ENCODE data around the gene PLXNA1. TPM values are rescaled to one million over a fixed set of nuclear protein-coding genes. Genes with fewer than 3 reads are reported as not detected.

PLXNA1 gene
- total RNA-seq, 1 donor from 2014 or later = 55.2 TPM

DNA sequence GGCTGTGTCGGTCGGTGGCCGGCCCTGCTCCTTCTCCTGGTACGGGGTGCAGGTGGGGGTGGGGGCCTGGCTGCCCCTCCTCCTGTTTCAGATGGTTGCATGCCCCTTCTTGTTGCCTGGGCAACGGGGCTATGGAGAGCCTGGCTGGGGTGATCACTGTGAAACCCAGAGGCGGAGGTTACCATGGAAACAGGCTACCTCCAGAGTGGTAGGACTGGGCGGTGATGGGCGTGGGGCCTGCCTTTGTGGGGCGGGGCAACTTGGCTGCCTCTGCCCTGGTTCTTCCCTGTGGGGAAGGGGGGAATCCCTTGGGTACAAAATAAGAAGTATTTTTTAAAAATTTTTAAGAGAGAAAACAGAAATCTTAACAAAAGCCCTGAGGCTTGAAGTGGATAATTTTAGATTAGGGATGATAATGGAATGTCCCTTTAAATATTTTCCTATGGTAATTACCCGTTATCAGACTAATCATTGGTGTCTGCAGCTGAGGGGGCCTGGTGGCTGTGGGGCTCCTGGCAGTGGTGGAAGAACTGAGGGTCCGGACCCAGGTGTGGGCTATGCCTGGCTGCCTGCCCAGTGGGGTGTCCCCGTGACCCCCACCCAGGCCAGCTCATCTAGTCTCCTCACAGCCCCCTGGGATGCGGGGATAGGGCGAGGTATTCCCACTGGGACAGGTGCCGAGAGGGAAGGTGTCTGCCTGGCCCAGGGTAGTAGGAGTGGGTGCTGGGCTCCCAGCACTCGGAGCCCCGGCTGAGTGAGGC is 32.5 kb downstream of the PLXNA1 start:
- POLR2A ChIA-PET = no interaction called here
- TF ChIP-seq, protein P1, sequence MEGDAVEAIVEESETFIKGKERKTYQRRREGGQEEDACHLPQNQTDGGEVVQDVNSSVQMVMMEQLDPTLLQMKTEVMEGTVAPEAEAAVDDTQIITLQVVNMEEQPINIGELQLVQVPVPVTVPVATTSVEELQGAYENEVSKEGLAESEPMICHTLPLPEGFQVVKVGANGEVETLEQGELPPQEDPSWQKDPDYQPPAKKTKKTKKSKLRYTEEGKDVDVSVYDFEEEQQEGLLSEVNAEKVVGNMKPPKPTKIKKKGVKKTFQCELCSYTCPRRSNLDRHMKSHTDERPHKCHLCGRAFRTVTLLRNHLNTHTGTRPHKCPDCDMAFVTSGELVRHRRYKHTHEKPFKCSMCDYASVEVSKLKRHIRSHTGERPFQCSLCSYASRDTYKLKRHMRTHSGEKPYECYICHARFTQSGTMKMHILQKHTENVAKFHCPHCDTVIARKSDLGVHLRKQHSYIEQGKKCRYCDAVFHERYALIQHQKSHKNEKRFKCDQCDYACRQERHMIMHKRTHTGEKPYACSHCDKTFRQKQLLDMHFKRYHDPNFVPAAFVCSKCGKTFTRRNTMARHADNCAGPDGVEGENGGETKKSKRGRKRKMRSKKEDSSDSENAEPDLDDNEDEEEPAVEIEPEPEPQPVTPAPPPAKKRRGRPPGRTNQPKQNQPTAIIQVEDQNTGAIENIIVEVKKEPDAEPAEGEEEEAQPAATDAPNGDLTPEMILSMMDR (IDR thresholded peaks at IDR 0.05) = no peak
- peak; percentile 71 for ATAC-seq (ENCODE audit: low read depth)
- no peak for DNase-seq
- Mint-ChIP-seq H3K4me1 (peaks cover 6% of the 10 kb centered on the region), H3K9me3 (no peaks in the 10 kb centered on the region), H3K4me3 (no peak overlapping the region), H3K27me3 (no peaks in the 10 kb centered on the region), H3K36me3 (ENCODE audit: low read depth) (peaks cover 42% of the 10 kb centered on the region), H3K27ac (no peak overlapping the region)
- intact Hi-C loops (cut with micrococcal nuclease) = no loop called here
- CTCF ChIA-PET = no interaction called here

DNA sequence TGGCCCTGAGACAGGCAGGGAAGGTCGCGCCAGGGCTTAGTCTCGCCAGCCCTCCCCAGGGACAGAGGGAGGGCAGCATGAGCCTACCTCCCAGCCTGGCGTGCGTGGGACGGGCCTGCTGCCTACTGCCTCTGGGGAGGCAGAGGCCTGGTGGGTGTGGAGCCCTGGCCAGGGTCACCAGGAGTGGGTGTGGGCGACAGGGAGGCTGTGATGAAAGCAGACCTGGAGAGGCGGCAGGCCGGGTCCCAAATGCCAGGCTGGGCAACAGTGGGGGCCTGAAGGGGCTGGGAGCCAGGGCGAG is 33.1 kb downstream of the PLXNA1 start:
- CTCF ChIA-PET = no interaction called here
- Mint-ChIP-seq H3K27me3 (no peaks in the 10 kb centered on the region), H3K9me3 (no peaks in the 10 kb centered on the region), H3K27ac (no peak overlapping the region), H3K4me3 (no peak overlapping the region), H3K4me1 (peaks cover 6% of the 10 kb centered on the region), H3K36me3 (ENCODE audit: low read depth) (peaks cover 44% of the 10 kb centered on the region)
- POLR2A ChIA-PET = no interaction called here
- DNase-seq = no peak
- TF ChIP-seq, protein P1 (IDR thresholded peaks at IDR 0.05) = no peak
- intact Hi-C loops (cut with micrococcal nuclease) = no loop called here
- no peak for ATAC-seq (ENCODE audit: low read depth)

DNA sequence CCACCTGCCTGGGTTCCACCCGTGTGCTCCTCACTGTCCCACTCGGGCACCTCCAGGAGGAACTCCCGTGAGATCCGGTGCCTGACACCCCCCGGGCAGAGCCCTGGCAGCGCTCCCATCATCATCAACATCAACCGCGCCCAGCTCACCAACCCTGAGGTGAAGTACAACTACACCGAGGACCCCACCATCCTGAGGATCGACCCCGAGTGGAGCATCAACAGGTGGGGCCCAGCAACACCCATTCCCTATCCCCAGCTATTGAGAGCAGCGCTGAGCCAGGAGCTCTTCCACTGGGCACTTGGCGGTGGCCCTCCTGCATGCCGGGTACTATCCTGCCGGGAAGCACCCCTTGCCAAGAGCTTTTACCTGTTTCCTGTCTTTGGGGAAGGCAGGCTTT is 33.5 kb downstream of the PLXNA1 start:
- peaks cover 49% of the 10 kb centered on the region for H3K36me3 Mint-ChIP-seq (ENCODE audit: low read depth)
- H3K4me3 Mint-ChIP-seq = no peak overlapping the region
- no peak for DNase-seq
- no peaks in the 10 kb centered on the region for H3K27me3 Mint-ChIP-seq
- ATAC-seq (ENCODE audit: low read depth) = no peak
- ChIA-PET POLR2A (no interaction called here), CTCF (no interaction called here)
- peaks cover 6% of the 10 kb centered on the region for H3K4me1 Mint-ChIP-seq
- intact Hi-C loops (cut with micrococcal nuclease) = no loop called here
- no peak overlapping the region for H3K27ac Mint-ChIP-seq
- H3K9me3 Mint-ChIP-seq = no peaks in the 10 kb centered on the region
- TF ChIP-seq, protein P1 (IDR thresholded peaks at IDR 0.05) = no peak

DNA sequence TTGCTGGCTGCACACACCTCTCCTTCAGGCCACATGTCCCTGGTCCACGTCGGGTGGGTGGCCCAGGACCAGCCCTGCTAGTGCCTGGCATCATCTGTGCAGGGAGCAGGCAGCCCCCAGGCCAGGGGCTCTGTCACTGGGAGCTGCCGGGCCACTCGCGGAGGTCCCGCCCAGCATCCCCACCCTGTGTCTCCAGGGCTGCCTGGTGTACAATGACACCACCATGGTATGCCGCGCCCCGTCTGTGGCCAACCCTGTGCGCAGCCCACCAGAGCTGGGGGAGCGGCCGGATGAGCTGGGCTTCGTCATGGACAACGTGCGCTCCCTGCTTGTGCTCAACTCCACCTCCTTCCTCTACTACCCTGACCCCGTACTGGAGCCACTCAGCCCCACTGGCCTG is 34.3 kb downstream of the PLXNA1 start:
- CTCF ChIA-PET = no interaction called here
- H3K4me1 Mint-ChIP-seq = peaks cover 6% of the 10 kb centered on the region
- peaks cover 50% of the 10 kb centered on the region for H3K36me3 Mint-ChIP-seq (ENCODE audit: low read depth)
- POLR2A ChIA-PET = no interaction called here
- DNase-seq = no peak
- no peaks in the 10 kb centered on the region for H3K27me3 Mint-ChIP-seq
- H3K4me3 Mint-ChIP-seq = no peak overlapping the region
- intact Hi-C loops (cut with micrococcal nuclease) = no loop called here
- no peak for ATAC-seq (ENCODE audit: low read depth)
- TF ChIP-seq, protein P1 (IDR thresholded peaks at IDR 0.05) = no peak
- H3K9me3 Mint-ChIP-seq = no peaks in the 10 kb centered on the region
- H3K27ac Mint-ChIP-seq = no peak overlapping the region

DNA sequence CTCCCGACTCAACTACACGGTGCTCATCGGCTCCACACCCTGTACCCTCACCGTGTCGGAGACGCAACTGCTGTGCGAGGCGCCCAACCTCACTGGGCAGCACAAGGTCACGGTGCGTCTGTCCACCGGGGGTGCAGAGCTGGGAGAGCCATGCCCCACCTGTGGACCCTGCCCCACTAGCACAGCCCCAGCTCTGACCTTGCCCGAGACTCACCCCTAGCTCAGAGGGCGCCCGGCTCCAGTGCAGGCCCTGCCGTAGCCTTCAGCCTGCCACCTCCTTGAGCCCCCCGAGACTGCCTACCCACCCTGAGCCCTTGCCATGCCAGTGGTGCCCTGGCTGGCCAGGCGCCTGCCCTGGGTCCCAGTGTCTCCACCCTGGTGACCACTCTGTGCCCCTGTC is 34.9 kb downstream of the PLXNA1 start:
- CTCF ChIA-PET = no interaction called here
- Mint-ChIP-seq H3K9me3 (no peaks in the 10 kb centered on the region), H3K4me1 (peaks cover 6% of the 10 kb centered on the region), H3K4me3 (no peak overlapping the region), H3K36me3 (ENCODE audit: low read depth) (peaks cover 50% of the 10 kb centered on the region), H3K27ac (no peak overlapping the region), H3K27me3 (no peaks in the 10 kb centered on the region)
- DNase-seq = no peak
- POLR2A ChIA-PET = no interaction called here
- no peak for ATAC-seq (ENCODE audit: low read depth)
- intact Hi-C loops (cut with micrococcal nuclease) = no loop called here
- TF ChIP-seq, protein P1 (IDR thresholded peaks at IDR 0.05) = no peak
